Anterior cingulate cortex (tissue), 58 donors: ENCODE data around the gene SORL1-AS1.

Source experiments
- DNase-seq, 58 donors: peaks; one replicate each; lab custom pipeline; 2025; lab: John Stamatoyannopoulos, UW

The SORL1-AS1 gene

DNA sequence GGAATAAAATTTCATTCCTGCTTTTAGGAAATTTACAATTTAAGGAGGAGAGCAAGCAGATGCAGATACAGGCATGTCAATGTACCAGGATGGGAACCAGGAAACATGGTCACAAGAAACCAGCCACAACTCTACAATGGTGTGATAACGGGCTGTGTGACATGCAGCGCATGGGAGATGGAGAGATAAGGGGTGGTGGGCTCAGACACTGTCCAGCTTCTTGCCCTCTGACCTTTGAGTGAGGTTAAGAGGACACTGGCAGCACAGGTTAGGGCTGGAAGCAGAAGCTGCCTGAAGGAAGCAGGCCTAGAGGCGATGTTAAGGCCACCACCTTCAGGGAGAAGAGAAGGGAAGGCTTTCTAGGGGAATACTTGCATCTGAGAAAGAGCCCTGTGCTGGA, 2.3 kb upstream of the SORL1-AS1 start:
- no peak for DNase-seq

DNA sequence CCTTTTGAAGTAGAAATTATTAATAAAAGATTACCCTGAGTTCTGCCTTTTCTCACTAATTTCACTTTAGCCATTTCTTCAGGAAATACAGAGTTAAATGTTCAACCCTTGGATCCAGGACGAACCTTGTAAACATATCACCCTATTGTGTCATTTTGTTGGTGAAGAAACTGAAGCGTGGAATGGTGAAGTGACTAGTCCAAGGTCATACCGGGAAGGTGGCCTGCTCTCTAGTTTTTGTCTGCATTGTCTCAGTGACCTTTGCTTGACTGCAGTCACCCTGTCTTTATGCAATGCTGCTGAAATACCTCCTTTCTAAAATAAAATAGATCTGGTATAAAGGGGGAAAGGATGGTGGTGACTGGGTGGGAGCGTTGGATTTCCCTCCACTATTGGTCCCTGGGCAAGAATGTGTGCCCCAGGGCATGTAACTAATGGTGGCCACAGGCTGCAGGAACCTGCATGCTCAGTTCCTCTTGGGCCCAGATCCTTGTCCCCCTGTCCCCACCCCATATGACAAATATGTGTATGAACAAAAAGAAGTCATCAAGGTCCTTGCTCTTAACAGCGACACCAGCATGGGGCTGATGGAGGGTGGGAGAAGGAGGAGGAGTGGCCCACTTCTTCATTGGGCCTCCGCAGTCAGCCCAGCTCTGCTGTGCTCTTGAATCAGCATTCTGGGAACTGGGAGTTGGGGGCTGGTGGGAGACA, 977 bp upstream of the SORL1-AS1 start:
- DNase-seq = no peak

- peak in 54 of 58 donors; percentile 28 to 86 (median 70) for DNase-seq
Observed at GRCh38 chr11:121451986-121452608, 670 bp downstream of the SORL1-AS1 start, which contains the start of gene SORL1. SORL1 (plus strand) TSS chr11:121452314; CDS start chr11:121452332, 18 bp downstream.

DNA sequence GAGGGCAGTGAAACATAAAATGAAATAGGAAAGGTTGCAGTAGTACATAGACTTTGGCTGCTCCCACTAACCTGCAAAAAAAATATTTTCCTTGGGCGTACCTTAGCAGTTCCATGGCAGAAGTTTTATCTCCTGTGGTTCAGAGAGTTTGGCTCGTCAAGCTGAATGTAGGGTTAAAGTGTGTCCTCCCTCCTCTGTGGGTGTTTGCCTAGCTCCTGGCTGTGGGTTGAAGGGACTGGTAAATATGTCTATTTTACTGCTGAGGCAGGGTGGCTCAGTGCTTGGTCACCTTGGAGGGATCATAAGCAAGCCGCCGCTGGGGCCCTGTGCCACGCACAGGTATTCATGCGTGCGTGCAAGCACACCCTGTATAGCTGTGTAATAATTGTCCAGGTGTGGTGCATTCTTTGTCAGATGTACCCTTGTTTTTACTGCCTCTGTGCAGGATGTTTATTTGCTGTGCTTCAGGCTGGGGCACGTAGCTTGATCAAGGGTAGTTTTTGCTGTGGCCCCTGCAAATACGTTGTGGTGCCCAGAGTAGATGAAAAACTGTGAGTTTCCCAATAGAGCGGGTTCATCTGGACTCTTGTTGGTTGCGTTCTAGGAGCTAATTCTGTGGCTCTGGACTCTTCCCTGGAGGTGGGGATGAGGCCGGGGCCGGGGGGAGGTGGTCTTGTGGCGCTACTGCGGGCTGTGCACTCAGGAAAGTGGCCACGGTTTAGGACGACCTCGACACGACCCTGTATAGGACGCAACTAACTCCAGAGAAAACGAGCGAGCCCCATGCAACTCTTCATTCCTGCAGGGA, 1.4 kb downstream of the SORL1-AS1 start:
- DNase-seq = no peak

GRCh38 chr11:121450401-121450800, 2.4 kb downstream of the SORL1-AS1 start:
- no peak for DNase-seq

DNA sequence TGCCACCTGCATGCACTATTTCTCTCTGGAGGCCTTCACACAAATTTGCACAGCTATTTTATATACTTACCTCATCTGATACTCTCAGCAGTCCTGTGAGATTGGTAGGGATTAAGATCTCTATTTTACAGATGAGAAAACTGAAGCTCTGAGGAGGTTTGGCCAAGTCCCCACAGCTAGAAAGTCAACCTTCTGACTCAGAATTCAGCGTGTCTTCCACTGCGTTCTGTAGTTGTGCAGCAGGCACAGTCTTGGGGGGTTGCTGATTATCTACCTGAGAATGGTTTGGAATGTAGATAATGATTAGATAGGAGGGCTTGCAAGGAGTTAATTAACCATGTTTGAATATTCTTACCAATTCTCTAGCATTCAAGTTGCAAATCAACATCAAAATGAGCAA, 3.1 kb downstream of the SORL1-AS1 start:
- no peak for DNase-seq

- no peak for DNase-seq
Observed at GRCh38 chr11:121449123-121449522, 3.6 kb downstream of the SORL1-AS1 start.

DNA sequence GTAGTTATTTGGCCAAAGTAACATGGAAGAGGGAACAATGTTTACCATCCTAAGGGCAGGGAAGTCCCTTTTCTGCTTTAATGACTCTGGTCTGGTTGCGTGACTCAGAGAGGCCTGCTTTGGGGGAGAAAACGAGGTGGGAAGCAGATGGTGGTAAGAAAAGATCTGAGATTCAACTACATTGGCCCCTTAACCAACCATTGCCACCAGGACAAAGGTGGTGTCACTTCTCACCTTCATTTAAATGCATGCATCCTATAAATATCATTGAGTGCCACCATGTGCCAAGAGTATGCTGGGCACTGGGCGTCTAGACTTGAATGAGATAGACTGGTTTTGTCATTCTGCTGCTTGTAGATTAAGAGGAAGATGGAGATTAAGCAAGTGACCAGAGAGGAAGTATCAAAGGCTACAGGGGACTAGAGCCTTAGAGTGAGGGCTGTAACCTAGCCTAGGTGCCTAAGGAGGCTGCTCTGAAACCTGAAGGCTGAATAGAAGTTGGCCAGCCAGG, 4.3 kb downstream of the SORL1-AS1 start:
- no peak for DNase-seq

DNA sequence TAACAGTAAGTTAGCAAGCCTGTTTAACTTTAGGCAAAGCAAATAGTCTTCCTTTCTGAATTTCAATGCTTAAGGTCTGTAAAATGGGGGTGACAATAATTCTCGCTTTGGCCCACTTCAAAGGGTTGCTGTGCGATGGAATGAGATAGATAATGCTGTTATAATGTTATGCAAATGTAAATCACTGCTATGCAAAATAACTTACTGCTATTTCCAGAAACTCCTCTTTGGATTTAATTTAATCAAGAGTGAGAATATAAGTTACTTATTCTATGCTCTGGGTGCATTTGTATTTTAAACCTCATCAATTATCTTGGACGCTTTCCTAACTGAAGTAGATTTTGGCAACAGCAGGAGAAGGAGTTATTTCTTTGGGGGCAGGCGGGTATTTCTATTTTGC, 4.8 kb downstream of the SORL1-AS1 start:
- DNase-seq = no peak

GRCh38 chr11:121446752-121447156, 6.0 kb downstream of the SORL1-AS1 start:
- peak in 1 of 58 donors; percentile 23 for DNase-seq

GRCh38 chr11:121445071-121445768, 7.5 kb downstream of the SORL1-AS1 start:
- DNase-seq = peak in 1 of 58 donors; percentile 22

- DNase-seq = no peak
Observed at GRCh38 chr11:121444526-121444925, 8.2 kb downstream of the SORL1-AS1 start.

GRCh38 chr11:121443688-121444275, 9.0 kb downstream of the SORL1-AS1 start:
- DNase-seq = no peak

GRCh38 chr11:121441521-121441920, 11.2 kb downstream of the SORL1-AS1 start:
- DNase-seq = peak in 1 of 58 donors; percentile 20

DNA sequence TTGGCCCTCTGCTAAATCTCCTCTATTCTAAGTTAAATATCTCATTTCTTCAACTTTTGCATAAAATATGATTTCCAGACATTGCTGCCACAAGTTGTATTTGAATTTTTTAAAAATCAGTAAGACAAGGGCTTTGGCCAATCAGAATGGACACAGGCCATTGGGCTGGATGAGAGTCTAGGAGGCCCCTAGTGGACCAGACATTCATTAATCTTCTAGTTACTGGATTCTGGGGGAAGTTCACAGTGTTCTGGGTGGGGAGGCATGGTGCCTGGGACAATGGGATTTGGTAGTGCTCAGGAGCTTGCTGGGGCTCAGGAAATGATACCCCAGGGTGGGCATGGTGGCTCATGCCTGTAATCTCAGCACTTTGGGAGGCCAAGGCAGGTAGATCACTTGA, 13.0 kb downstream of the SORL1-AS1 start:
- DNase-seq = no peak

GRCh38 chr11:121439337-121439736, 13.4 kb downstream of the SORL1-AS1 start:
- no peak for DNase-seq

GRCh38 chr11:121437686-121438078, 15.1 kb downstream of the SORL1-AS1 start:
- DNase-seq = no peak

- DNase-seq = no peak
Observed at GRCh38 chr11:121437018-121437685, 15.6 kb downstream of the SORL1-AS1 start.
